HEK293 (cell line): ENCODE data around the gene CCDC183.

Source experiments
- GLI2 ChIP-seq: fragments of 450-650 bp; formaldehyde crosslinking; IDR thresholded peaks from 2 replicates; pipeline ENCODE4; 2017; ENCODE audit warnings: missing biosample characterization, missing genetic modification characterization, low read depth, borderline replicate concordance
- KLF8 ChIP-seq: fragments of 450-650 bp; formaldehyde crosslinking; IDR thresholded peaks from 2 replicates; pipeline ENCODE4 v1.5.1; 2016; ENCODE audit warnings: missing biosample characterization, missing genetic modification characterization
- KLF9 ChIP-seq: fragments of 450-650 bp; formaldehyde crosslinking; IDR thresholded peaks from 2 replicates; pipeline ENCODE4 v1.5.1; 2016; ENCODE audit warnings: missing biosample characterization, missing genetic modification characterization, low read depth
- PBX3 ChIP-seq: sonication (generic); formaldehyde crosslinking; IDR thresholded peaks from 2 replicates; pipeline ENCODE4 v1.8.1; 2022; ENCODE audit warnings: mild to moderate bottlenecking, moderate library complexity, missing genetic modification reagents
- SCRT2 ChIP-seq: fragments of 450-650 bp; formaldehyde crosslinking; IDR thresholded peaks from 2 replicates; pipeline ENCODE4 v1.5.1; 2016; ENCODE audit warnings: missing biosample characterization, missing genetic modification characterization
- SETDB1 ChIP-seq: IDR thresholded peaks from one replicate; pipeline ENCODE4 v1.6.1; 2017; ENCODE audit warnings: mild to moderate bottlenecking, low read length, moderate library complexity, mixed read lengths; ENCODE audit not compliant: insufficient read length
- ZBTB48 ChIP-seq: fragments of 450-650 bp; formaldehyde crosslinking; IDR thresholded peaks from 2 replicates; pipeline ENCODE4 v1.5.1; 2016; ENCODE audit warnings: missing biosample characterization, missing genetic modification characterization
- ZFP41 ChIP-seq: fragments of 450-650 bp; formaldehyde crosslinking; IDR thresholded peaks from 2 replicates; pipeline ENCODE4 v1.5.1; 2016; ENCODE audit warnings: missing biosample characterization, missing genetic modification characterization, borderline replicate concordance
- ZNF10 ChIP-seq: fragments of 450-650 bp; formaldehyde crosslinking; IDR thresholded peaks from 2 replicates; pipeline ENCODE4 v1.5.1; 2017; ENCODE audit warnings: missing biosample characterization, missing genetic modification characterization
- ZNF23 ChIP-seq: fragments of 450-650 bp; formaldehyde crosslinking; IDR thresholded peaks from 2 replicates; pipeline ENCODE4 v1.5.1; 2016; ENCODE audit warnings: missing biosample characterization, missing genetic modification characterization, borderline replicate concordance
- ZNF280C ChIP-seq: fragments of 450-650 bp; formaldehyde crosslinking; IDR thresholded peaks from 2 replicates; pipeline ENCODE4 v1.5.1; 2016; ENCODE audit warnings: missing biosample characterization, missing genetic modification characterization
- ZNF335 ChIP-seq: fragments of 450-650 bp; formaldehyde crosslinking; conservative IDR thresholded peaks from 2 replicates; pipeline ENCODE4 v1.5.1; 2016; ENCODE audit warnings: missing biosample characterization, missing genetic modification characterization
- ZNF366 ChIP-seq: fragments of 450-650 bp; formaldehyde crosslinking; conservative IDR thresholded peaks from 2 replicates; pipeline ENCODE4 v1.5.1; 2016; ENCODE audit warnings: missing biosample characterization, missing genetic modification characterization
- ZNF433 ChIP-seq: fragments of 450-650 bp; formaldehyde crosslinking; IDR thresholded peaks from 2 replicates; pipeline ENCODE4 v1.5.1; 2016; ENCODE audit warnings: missing biosample characterization, missing genetic modification characterization, low read depth
- ZNF514 ChIP-seq: fragments of 450-650 bp; formaldehyde crosslinking; IDR thresholded peaks from 2 replicates; pipeline ENCODE4 v1.5.1; 2016; ENCODE audit warnings: missing biosample characterization, missing genetic modification characterization
- ZNF585B ChIP-seq: fragments of 450-650 bp; formaldehyde crosslinking; IDR thresholded peaks from 2 replicates; pipeline ENCODE4 v1.5.1; 2016; ENCODE audit warnings: missing biosample characterization, missing genetic modification characterization
- ZNF660 ChIP-seq: fragments of 450-650 bp; IDR thresholded peaks from 2 replicates; pipeline ENCODE4 v1.5.1; 2018; ENCODE audit warnings: missing biosample characterization, mild to moderate bottlenecking, missing genetic modification characterization
- ZNF837 ChIP-seq: fragments of 450-650 bp; formaldehyde crosslinking; IDR thresholded peaks from 2 replicates; pipeline ENCODE4 v1.5.1; 2016; ENCODE audit warnings: missing biosample characterization, missing genetic modification characterization
- ZSCAN30 ChIP-seq: fragments of 450-650 bp; IDR thresholded peaks from 2 replicates; pipeline ENCODE4 v1.5.1; 2018; ENCODE audit warnings: missing biosample characterization, mild to moderate bottlenecking, missing genetic modification characterization, moderate library complexity
- ZXDB ChIP-seq: fragments of 450-650 bp; formaldehyde crosslinking; IDR thresholded peaks from 2 replicates; pipeline ENCODE4 v1.5.1; 2016; ENCODE audit warnings: missing biosample characterization, missing genetic modification characterization
- TF ChIP-seq, protein P1 (sequence below): fragments of 450-650 bp; formaldehyde crosslinking; IDR thresholded peaks from 2 replicates; pipeline ENCODE4 v1.5.1; 2017; ENCODE audit warnings: missing biosample characterization, missing genetic modification characterization
- TF ChIP-seq, protein P2 (sequence below): fragments of 450-650 bp; formaldehyde crosslinking; IDR thresholded peaks from 2 replicates; pipeline ENCODE4 v1.5.1; 2017; ENCODE audit warnings: missing biosample characterization, mild to moderate bottlenecking, missing genetic modification characterization, moderate library complexity
- TF ChIP-seq, protein P3 (sequence below): fragments of 450-650 bp; formaldehyde crosslinking; IDR thresholded peaks from 2 replicates; pipeline ENCODE4 v1.5.1; 2016; ENCODE audit warnings: missing biosample characterization, missing genetic modification characterization, borderline replicate concordance

The CCDC183 gene

DNA sequence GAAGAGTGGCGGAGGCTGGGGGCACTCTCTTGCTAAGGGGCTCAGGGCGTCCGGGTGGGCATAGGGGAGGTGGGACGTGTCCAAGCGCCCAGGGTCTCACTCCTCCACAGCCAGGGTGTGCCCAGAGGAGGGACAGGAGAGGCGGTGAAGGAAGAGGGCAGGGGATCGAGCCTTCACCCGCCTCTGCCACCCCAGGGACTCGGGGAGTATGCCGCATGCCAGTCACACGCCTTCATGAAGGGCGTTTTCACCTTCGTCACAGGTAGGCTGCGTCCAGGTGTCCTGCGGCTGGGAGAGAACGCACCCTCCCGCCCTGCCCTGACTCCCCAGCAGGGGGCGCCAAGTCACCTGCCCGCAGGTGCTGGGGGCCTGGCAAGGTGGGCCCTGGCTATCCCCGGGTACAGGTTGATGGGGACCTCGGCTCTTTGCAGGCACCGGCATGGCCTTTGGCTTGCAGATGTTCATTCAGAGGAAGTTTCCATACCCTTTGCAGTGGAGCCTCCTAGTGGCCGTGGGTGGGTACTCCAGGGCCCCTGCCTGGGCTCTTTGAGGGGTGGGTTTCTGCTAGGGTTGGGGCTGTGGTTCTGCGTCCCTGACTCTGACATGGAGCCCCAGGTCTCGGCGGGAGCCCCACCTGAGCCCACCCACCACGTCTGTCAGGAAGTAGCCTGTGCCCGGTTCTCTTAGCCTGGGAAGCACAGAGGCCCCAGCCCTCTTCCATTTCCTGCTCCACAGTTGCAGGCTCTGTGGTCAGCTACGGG, 4.4 kb upstream of the CCDC183 start (continued):
- peak; percentile 61; the same call in 1 of the 2 replicates for TF ChIP-seq PBX3 (CRISPR knock-in tag)
- no peak for TF ChIP-seq GLI2 (tag by site-specific recombination)
- no peak for TF ChIP-seq ZNF585B
- no peak for TF ChIP-seq ZNF837 (tag by site-specific recombination)
- TF ChIP-seq ZNF433 (tag by site-specific recombination) = no peak
- peak; percentile 84 for TF ChIP-seq KLF8 (tag by site-specific recombination)
- peak; percentile 74 for TF ChIP-seq ZNF335 (tag by site-specific recombination)
- TF ChIP-seq, protein P1, sequence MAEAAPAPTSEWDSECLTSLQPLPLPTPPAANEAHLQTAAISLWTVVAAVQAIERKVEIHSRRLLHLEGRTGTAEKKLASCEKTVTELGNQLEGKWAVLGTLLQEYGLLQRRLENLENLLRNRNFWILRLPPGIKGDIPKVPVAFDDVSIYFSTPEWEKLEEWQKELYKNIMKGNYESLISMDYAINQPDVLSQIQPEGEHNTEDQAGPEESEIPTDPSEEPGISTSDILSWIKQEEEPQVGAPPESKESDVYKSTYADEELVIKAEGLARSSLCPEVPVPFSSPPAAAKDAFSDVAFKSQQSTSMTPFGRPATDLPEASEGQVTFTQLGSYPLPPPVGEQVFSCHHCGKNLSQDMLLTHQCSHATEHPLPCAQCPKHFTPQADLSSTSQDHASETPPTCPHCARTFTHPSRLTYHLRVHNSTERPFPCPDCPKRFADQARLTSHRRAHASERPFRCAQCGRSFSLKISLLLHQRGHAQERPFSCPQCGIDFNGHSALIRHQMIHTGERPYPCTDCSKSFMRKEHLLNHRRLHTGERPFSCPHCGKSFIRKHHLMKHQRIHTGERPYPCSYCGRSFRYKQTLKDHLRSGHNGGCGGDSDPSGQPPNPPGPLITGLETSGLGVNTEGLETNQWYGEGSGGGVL = no peak
- TF ChIP-seq ZSCAN30 = 0 out of 2 replicates have a peak, but pooled peaks have one; percentile 37
- TF ChIP-seq ZNF23 (tag by site-specific recombination) = no peak
- no peak for TF ChIP-seq ZNF514 (tag by site-specific recombination)
- TF ChIP-seq ZBTB48 (tag by site-specific recombination) = peak; percentile 71; the same call in 1 of the 2 replicates
- no peak for TF ChIP-seq ZFP41
- TF ChIP-seq SCRT2 (tag by site-specific recombination) = peak; percentile 45
- TF ChIP-seq ZXDB (tag by site-specific recombination) = peak; percentile 51; the same call in 1 of the 2 replicates
- TF ChIP-seq KLF9 (tag by site-specific recombination) = no peak; the same call in 1 of the 2 replicates
- no peak for TF ChIP-seq ZNF10 (tag by site-specific recombination)
- no peak; the same call in 1 of the 2 replicates for TF ChIP-seq ZNF366 (tag by site-specific recombination)
- TF ChIP-seq, protein P2, sequence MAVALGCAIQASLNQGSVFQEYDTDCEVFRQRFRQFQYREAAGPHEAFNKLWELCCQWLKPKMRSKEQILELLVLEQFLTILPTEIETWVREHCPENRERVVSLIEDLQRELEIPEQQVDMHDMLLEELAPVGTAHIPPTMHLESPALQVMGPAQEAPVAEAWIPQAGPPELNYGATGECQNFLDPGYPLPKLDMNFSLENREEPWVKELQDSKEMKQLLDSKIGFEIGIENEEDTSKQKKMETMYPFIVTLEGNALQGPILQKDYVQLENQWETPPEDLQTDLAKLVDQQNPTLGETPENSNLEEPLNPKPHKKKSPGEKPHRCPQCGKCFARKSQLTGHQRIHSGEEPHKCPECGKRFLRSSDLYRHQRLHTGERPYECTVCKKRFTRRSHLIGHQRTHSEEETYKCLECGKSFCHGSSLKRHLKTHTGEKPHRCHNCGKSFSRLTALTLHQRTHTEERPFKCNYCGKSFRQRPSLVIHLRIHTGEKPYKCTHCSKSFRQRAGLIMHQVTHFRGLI (tag by site-specific recombination) = no peak
- peak; percentile 31; the same call in 1 of the 2 replicates for TF ChIP-seq ZNF660
- TF ChIP-seq, protein P3, sequence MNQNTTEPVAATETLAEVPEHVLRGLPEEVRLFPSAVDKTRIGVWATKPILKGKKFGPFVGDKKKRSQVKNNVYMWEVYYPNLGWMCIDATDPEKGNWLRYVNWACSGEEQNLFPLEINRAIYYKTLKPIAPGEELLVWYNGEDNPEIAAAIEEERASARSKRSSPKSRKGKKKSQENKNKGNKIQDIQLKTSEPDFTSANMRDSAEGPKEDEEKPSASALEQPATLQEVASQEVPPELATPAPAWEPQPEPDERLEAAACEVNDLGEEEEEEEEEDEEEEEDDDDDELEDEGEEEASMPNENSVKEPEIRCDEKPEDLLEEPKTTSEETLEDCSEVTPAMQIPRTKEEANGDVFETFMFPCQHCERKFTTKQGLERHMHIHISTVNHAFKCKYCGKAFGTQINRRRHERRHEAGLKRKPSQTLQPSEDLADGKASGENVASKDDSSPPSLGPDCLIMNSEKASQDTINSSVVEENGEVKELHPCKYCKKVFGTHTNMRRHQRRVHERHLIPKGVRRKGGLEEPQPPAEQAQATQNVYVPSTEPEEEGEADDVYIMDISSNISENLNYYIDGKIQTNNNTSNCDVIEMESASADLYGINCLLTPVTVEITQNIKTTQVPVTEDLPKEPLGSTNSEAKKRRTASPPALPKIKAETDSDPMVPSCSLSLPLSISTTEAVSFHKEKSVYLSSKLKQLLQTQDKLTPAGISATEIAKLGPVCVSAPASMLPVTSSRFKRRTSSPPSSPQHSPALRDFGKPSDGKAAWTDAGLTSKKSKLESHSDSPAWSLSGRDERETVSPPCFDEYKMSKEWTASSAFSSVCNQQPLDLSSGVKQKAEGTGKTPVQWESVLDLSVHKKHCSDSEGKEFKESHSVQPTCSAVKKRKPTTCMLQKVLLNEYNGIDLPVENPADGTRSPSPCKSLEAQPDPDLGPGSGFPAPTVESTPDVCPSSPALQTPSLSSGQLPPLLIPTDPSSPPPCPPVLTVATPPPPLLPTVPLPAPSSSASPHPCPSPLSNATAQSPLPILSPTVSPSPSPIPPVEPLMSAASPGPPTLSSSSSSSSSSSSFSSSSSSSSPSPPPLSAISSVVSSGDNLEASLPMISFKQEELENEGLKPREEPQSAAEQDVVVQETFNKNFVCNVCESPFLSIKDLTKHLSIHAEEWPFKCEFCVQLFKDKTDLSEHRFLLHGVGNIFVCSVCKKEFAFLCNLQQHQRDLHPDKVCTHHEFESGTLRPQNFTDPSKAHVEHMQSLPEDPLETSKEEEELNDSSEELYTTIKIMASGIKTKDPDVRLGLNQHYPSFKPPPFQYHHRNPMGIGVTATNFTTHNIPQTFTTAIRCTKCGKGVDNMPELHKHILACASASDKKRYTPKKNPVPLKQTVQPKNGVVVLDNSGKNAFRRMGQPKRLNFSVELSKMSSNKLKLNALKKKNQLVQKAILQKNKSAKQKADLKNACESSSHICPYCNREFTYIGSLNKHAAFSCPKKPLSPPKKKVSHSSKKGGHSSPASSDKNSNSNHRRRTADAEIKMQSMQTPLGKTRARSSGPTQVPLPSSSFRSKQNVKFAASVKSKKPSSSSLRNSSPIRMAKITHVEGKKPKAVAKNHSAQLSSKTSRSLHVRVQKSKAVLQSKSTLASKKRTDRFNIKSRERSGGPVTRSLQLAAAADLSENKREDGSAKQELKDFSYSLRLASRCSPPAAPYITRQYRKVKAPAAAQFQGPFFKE (tag by site-specific recombination) = 0 out of 2 replicates have a peak, but pooled peaks have one; percentile 82
- TF ChIP-seq ZNF280C (tag by site-specific recombination) = no peak
- TF ChIP-seq SETDB1 = no peak
